NCI-H146 (cell line): Measurements from ENCODE around the gene GPR62.

Experiments
- DNase-seq: peaks from one replicate; lab custom pipeline; 2025; lab: John Stamatoyannopoulos, UW

Gene GPR62

DNA sequence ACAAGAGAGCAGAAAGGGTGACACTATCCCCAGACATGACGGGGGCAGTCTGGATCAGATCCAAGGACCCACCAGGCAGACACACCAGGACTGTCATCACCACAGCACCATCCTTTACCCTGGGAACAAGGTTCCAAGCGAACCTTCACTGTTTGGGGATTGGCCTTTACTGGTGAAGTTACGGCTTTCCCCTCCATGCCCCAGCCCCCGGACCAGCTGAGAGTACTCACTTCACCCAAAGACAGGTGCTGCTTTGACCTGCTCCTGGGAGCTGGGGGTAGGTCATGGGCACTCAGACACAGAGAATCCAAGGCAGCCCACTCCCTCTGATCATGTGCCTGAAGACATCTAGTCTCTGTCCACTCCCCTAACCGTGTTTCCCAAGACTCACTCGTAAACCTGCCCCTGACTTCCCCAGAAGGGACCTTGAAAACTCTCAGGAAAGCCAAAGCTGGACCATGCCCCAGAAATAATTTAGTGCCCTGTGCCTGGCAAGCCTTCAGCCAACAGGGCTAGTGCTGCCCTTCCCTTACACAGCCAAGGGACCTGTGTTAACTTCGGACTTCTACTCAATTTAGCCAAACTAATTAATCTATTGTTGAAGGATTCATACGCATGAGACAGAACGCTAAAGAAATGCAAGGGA lies 16.3 kb upstream of the GPR62 start:
- DNase-seq = no peak

- DNase-seq = no peak
Measured at GRCh38 chr3:51940648-51941462, 14.3 kb upstream of the GPR62 start.

- no peak for DNase-seq
Measured at GRCh38 chr3:51941463-51941797, 13.8 kb upstream of the GPR62 start.

- peak; percentile 99 for DNase-seq
Measured at GRCh38 chr3:51941798-51942602, 13.2 kb upstream of the GPR62 start, which contains the start of the genes PARP3 and RRP9. Gene PARP3 (plus strand): TSS chr3:51942363. CDS start chr3:51943356, 993 bp downstream. Gene RRP9 (minus strand): TSS chr3:51941904. CDS start chr3:51941867, 37 bp downstream.

DNA sequence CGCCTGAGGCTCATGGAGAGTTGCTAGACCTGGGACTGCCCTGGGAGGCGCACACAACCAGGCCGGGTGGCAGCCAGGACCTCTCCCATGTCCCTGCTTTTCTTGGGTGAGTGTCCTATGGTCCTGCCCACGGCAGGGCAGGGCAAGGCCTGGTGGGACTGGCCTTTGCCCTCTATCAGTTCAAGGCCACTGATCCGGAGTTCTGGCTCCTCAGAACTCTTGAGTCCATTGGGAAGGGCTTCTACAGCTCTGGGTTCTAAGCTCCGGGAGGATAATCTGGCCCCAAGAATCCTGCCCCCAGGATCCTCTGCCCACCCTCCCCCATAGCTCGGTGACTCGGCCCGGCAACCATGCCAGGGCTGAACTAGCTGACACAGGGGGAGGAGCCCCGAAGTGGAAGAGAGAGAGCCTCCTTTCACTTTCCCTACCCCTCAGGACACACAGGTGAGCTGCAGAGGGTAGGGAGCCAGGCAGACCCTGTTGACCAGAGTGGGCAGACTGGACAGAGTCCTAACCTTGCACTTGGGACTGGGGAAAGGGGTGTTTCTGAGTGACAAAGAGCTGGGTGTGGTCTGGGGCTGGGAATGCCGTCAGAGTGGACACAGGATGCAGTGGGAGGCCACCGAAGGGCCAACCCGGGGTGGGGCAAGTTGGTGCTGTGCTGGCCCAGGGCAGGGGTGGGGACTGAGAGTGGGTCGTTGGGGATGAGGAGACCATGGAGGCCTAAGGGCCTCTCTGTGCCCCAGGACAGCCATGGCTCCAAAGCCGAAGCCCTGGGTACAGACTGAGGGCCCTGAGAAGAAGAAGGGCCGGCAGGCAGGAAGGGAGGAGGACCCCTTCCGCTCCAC lies 12.4 kb upstream of the GPR62 start:
- no peak for DNase-seq

DNA sequence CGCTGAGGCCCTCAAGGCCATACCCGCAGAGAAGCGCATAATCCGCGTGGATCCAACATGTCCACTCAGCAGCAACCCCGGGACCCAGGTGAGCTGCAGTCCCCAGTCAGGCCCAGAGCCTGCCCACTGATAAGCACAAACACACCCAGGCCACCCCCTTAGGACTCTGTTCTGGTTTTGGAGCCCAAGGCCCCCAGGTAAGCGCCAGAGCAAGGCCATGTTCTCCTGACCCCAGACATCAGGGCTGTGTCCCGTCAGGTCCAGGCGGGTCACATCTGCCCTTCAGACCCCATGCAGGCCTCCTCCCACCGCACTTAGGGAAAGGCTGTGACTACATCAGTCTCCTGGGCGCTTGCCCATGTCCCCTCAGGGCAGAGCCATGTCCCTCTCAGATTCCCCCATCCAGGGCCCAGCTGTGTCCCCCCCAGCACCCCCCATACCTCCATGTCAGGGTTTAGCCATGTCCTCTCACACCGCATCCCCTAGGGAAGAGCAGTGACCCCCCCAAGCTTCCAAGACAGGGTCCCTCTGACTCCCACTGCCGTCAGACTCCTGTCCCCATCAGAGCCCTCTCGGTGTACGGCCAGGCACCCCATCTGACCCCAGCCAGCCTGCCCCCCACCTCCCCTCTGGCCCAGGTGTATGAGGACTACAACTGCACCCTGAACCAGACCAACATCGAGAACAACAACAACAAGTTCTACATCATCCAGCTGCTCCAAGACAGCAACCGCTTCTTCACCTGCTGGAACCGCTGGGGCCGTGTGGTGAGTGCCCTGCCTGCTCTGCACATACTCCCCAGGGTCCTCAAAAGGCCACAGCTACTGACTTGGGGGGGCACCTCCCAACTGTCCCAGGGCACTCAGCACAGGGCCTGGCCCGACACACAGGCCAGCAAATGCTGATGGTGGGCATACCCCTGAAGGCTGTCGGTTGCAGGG lies 11.5 kb upstream of the GPR62 start:
- no peak for DNase-seq

GRCh38 chr3:51944451-51945021 lies 10.6 kb upstream of the GPR62 start:
- DNase-seq = no peak

- DNase-seq = no peak
Measured at GRCh38 chr3:51945031-51945840, 9.9 kb upstream of the GPR62 start.

DNA sequence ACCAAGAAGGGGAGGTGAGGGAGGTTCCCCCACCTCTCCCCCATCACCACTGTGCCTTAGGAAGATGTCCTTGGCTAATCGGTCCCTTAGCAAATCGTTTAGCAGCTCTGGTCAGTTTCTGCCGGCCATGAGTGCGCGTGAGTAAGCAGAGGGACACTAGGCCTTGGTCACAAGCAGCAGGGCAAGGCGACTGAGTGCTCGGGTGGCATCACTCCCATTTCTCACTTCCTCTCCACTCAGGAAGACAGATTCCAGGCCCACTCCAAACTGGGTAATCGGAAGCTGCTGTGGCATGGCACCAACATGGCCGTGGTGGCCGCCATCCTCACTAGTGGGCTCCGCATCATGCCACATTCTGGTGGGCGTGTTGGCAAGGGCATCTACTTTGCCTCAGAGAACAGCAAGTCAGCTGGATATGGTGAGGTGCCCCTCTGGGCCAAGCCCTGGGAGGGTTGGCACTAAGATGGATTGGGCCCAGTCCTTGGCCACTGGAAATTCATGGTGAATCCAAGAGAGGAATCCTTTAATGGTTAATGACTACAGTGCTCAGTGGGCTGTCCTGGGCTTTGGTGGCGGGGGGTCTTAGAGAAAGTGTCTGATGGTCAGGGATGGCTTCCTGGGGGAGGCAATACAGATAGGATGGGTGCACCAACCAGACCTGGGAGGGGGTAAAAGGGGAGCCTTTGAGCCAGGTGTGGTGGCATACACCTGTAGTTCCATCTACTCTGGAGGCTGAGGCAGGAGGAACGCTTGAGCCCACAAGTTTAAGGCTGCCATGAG lies 9.1 kb upstream of the GPR62 start:
- no peak for DNase-seq

GRCh38 chr3:51946796-51947195 lies 8.4 kb upstream of the GPR62 start:
- DNase-seq = no peak

DNA sequence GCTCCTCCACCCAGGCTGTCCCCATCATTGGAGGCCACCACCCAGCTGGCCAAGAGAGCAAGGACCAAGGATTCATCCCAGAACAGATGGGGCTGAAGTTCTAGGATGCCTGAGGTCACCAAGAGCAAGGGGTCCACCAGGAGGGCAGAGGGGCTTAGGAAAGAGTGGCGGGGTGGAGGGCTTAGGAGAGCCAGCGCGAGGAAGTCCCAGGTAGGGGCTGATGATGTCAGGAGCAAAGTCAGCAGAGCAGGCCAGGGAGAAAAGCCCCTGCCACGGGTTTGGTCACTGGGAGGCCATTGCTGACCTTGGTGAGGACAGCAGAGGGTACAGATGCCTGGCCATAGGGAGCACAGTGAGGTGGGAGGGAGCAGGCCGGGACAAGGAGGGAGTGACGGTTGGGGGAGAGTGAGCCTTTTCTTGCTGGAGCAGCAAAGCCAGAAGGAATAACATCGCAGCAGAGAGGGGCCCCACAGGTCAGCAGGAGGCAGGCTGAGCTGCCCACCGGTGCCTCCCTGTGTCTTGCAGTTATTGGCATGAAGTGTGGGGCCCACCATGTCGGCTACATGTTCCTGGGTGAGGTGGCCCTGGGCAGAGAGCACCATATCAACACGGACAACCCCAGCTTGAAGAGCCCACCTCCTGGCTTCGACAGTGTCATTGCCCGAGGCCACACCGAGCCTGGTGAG lies 7.8 kb upstream of the GPR62 start:
- no peak for DNase-seq

- no peak for DNase-seq
Measured at GRCh38 chr3:51948016-51948580, 7.1 kb upstream of the GPR62 start.

- DNase-seq = no peak
Measured at GRCh38 chr3:51949121-51949520, 6.1 kb upstream of the GPR62 start.

DNA sequence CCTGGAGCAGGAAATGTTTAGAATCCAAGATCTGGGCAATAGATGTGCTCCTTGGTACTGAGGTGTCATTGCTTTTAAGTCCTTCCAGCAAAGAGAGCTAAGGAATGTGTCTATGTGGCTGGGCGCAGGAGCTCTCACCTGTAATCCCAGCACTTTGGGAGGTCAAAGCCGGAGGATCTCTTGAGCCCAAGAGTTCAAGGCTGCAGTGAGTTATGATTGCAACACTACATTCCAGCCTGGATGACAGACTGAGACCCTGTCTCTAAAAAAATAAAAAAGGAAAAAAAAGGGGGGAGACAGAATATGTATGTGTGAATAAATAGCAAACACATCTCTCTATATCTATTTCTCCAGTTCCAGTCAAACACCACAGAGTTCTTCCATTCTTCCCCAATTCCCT lies 4.3 kb upstream of the GPR62 start:
- no peak for DNase-seq

GRCh38 chr3:51953445-51953844 lies 1.7 kb upstream of the GPR62 start:
- DNase-seq = no peak

GRCh38 chr3:51954105-51954504 lies 1.1 kb upstream of the GPR62 start:
- no peak for DNase-seq

DNA sequence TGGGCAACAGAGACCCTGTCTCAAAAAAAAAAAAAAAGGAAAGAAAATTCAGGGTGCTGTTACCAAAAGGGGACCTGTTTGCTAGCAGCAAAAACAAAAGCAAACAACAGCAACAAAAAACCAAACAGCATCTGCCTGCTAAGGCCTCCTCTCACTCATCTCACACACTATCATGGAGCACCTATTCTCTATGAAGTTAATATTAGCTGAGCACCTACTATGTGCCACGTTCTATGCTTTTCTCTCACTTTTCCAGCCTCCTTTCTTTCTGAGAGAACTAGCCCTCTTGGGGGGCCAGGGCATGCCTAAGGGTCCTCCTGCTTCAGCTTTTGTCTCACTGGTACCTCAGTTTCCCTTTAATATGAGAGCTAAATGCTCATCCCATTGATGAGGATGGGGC lies 468 bp upstream of the GPR62 start:
- DNase-seq = no peak
